ENCODE data around the gene ZNF787.
"Not testable (repeated sequence)": the region's sequence is repeated elsewhere in the genome, so short reads cannot be mapped to it uniquely, and the experiment has no call there.

Gene ZNF787

DNA sequence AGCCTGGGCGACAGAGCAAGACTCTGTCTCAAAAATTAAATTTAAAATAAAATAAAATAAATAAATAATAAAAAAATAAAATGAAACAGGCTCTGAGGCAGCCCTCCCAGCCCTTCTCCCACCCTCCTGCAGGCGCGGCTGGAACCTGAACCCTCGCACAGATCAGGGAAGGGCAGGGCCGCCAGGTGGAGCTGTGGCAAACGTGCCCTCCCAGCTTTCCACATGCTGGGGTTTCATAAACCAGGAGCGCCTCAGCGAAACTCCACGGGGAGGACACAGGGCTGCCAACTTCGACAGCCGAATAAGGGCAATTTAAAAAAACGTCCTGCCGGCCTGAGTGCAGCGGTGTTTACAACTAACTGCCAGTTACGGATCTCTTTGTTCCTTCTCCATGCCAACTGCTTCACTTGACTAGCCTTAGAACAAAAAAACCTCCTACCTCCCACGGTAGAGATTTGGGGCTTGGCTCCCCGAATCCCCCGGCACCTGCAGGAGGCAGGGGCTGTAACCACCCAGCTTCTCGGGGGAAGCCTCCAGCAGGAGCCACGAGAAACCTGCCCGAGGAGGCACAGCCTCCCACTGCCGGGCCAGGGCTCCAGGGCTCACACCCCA is 15.9 kb downstream of the ZNF787 start:
- no peak for DNase-seq (ENCODE audit: low read depth)

- no peak for DNase-seq (ENCODE audit: low read depth)
These were observed 16.7 kb downstream of the ZNF787 start for GRCh38 chr19:56104423-56104822.

- DNase-seq (ENCODE audit: low read depth): no peak
These were observed 18.0 kb downstream of the ZNF787 start for GRCh38 chr19:56103027-56103614.

DNA sequence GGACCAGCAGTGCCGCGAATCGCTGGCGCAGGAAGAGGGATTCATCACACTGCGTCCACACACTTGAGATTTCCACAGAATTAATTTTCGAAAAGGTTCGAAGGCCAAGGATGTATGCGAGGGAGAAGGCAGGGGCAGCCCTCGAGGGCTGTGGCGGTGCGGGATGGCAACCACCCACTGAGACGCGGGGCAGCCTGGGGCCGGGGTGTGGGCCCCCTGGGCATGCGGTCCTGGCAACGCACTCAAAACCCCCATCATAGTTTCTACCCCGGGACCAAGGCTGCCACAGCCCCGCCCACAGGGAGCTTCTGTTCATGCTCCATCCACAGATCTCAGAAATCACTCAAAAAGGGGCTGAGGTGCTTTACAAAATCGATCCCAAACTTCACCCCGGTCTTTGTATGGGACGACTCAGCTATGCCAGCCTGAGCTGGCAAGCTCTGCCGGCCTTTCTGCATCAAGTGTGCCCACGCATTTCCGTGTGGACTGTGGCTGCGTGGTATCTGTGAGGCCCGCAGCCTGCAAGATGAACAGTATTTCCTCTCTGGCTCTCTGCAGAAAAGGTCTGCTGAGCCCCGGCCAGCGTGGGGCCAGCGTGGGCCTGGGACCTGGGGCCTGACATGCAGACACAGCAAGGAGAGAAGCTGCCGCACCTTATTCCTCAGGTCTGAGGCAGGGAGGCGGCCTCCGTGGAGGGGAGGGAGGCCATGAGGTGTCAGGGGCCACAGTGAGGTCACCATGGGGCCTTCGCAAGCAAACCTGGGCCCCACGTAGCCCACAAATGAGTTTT is 19.2 kb downstream of the ZNF787 start:
- no peak for DNase-seq (ENCODE audit: low read depth)

DNA sequence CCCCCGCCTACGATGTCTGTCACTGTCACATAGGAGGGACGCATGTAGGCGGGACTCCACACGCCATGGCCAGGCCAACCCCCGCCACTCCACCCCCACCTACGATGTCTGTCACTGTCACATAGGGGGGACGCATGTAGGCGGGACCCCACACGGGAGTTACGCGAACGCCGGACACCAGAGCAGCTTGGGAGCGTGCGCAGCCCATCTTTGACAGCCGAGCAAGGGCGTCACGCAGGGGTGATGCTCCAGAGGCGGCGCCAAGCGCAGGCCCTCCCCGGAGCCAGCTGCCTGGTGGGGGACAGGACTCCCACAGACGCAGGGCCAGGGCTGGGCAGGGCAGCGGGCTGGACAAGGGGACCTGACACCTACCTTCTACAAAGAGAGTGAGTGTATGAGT is 20.0 kb downstream of the ZNF787 start:
- no peak for DNase-seq (ENCODE audit: low read depth)

GRCh38 chr19:56099638-56100539 is 21.2 kb downstream of the ZNF787 start:
- no peak for DNase-seq (ENCODE audit: low read depth)

GRCh38 chr19:56098731-56099568 is 22.1 kb downstream of the ZNF787 start:
- no peak for DNase-seq (ENCODE audit: low read depth)

DNA sequence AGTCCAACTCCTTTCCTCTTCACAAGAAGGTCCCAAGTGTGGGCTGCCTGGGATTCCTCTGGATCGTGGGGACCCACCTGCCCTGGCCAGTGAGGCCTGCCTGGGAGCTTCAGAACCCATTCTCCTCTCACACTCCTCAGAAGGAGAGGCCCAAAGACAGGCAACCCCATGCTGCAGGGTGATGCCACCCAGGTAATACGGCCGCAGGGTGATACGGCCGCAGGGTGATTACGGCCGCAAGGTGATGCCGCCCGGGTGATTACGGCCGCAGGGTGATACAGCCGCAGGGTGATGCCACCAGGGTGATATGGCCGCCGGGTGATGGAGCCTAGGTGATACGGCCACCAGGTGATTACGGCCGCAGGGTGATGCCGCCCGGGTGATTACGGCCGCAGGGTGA is 22.9 kb downstream of the ZNF787 start:
- DNase-seq (ENCODE audit: low read depth): not testable (repeated sequence)

GRCh38 chr19:56097776-56098175 is 23.3 kb downstream of the ZNF787 start:
- DNase-seq (ENCODE audit: low read depth): no peak

- no peak for DNase-seq (ENCODE audit: low read depth)
These were observed 23.8 kb downstream of the ZNF787 start for GRCh38 chr19:56097306-56097705.

GRCh38 chr19:56096665-56097064 is 24.4 kb downstream of the ZNF787 start:
- no peak for DNase-seq (ENCODE audit: low read depth)

DNA sequence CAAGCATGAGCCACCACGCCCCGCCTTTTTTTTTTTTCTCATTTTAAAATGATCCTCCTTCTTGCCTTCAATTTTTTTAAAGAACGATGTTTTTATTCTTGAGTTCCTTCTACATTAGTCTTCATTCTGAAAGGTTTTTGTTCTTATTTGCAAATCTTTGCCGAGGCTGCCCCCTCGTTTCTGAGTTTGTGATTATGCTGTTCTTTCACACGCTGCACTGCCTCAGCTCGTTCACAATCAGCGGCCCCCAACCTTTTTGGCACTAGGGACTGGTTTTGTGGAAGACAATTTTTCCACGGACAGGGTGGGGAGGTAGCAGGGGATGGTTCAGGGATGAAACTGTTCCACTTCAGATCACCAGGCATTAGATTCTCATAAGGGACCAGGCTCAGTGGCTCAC is 26.6 kb downstream of the ZNF787 start:
- DNase-seq (ENCODE audit: low read depth): no peak

DNA sequence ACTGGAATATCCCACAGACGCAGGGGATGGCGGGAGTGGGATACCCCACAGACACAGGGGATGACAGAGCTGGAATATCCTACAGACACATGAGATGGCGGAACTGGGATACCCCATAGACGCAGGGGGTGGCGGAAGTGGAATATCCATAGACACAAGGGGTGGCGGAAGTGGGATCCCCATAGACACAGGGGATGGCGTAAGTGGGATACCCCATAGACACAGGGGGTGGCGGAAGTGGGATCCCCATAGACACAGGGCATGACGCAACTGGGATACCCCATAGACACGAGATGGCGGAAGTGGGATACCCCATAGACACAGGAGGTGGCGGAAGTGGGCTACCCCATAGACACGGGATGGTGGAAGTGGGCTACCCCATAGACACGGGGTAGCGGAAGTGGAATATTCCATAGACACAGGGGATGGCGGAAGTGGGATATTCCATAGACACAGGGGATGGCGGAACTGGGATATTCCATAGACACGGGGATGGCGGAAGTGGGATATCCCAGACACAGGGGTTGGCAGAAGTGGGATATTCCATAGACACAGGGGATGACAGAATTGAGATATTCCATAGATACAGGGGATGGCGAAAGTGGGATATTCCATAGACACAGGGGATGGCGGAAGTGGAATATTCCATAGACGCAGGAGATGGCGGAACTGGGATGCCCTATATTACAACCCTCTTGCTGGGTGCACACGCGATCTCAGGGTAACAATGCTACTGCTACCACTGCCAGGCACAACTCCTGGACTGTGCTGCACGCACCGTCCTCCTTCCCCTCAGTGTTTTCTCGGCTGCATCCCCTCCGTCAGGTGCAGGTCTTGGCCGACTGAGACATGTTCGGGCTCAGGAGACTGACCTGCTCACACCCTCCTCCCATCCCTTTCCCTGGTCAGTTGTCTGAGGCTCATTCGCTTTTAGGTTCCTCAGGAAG is 28.1 kb downstream of the ZNF787 start:
- DNase-seq (ENCODE audit: low read depth): no peak

- DNase-seq (ENCODE audit: low read depth): no peak
These were observed 29.1 kb downstream of the ZNF787 start for GRCh38 chr19:56091751-56092546.

DNA sequence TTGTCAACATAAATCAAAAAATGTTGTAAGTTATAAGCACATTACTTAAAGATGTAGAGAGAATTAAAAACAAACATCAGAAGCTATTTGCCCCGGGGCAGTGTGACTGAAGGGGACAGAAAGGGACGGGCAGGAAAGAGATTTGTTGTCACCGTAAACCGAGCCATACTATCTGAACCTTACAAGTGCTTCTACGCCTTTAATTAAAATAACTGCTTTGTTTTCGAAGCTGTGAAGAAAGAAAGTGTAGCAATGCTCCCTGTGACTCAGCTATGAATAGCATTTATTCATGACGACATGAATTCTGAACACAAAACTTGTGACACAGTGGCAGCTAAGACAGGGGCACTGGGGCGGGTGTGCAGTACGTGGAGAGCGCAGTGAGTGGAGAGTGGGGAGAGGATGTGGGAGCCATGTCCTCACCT is 30.0 kb downstream of the ZNF787 start:
- DNase-seq (ENCODE audit: low read depth): no peak

- DNase-seq (ENCODE audit: low read depth): no peak
These were observed 31.8 kb downstream of the ZNF787 start for GRCh38 chr19:56089344-56089743.

DNA sequence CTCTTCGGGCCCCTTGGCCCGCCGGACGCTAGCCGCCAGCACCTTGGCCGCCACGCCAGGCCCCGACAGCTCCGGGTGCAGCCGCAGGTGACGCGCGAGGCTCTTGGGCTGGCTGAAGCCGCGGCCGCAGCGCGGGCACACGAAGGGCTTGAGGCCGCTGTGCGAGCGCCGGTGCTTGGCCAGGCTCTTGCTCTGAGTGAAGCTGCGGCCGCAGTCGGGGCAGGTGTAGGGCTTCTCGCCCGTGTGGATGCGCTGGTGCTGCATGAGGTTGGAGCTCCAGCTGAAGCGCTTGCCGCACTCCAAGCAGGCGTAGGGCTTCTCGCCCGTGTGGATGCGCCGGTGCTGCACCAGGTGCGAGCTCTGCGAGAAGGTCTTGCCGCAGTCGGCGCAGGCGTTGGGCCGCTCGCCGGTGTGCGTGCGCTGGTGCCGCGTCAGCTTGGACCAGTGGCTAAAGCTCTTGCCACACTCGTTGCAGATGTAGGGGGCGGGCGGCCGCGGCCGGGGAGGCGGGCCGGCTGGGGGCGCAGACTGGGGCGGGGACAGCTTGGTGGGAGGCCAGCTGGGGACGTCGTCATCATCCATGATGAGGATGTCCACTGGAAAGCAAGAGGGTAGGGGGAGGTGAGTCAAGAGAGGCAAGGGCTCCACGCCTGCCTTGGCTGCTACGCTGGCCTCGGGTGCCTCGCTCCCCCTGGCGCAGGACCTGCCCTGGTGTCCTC is 32.4 kb downstream of the ZNF787 start:
- no peak for DNase-seq (ENCODE audit: low read depth)

DNA sequence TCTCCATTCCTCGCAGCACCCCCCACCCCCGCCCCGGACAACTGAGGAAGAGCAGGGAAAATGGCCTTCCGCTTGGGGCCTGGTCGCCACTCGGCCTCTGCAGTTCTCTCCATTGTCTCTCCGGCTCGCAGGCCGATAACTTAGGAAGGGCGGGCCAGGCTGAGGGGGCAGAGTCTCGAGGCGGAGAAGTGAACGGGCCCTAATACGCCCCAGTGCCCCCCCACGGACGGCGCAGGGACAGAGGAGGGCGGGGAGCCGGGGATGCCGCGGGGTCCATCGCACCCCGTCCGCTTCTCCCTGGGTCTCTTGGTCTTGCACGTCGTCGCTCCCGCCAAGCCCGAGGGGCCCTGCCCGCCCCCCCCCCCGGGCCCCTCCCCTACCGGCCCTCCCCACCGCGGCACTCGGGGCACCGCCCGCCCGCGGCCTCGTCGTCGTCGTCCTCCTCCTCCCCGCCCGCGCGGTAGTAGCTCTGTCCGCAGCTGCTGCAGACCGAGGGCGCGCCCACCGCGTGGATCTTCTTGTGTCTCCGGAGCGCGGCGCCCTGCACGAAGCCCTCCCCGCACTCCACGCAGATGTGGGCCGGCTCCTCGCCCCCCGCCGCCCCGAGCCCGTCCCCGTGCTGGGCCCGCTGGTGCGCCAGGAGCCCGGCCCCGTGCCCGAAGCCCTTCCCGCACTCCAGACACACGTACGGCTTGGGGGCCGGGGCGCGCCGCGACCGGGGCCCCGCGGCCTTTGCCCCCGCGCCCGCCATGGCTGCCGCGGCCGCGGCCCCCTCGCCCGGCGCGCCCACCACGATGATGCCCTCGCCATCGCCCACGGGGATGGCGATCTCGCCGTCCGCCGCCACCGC is 33.2 kb downstream of the ZNF787 start:
- no peak for DNase-seq (ENCODE audit: low read depth)

All from activated gamma-delta T cell treated with anti-CD3 and anti-CD28 coated beads, Interleukin-2, amount 50 U/mL, for 16 hours (primary cell).